GM19025 (cell line): ENCODE data around the gene MAST2.
"Not testable (repeated sequence)": the region's sequence is repeated elsewhere in the genome, so short reads cannot be mapped to it uniquely, and the experiment has no call there.

Experiments
- ATAC-seq: cut with Tn5 transposase; IDR thresholded peaks from one replicate; pipeline ENCODE4 v1.9.1; 2021; ENCODE audit warnings: mild to moderate bottlenecking, low read depth, moderate library complexity; ENCODE audit not compliant: unreplicated experiment

Gene MAST2

DNA sequence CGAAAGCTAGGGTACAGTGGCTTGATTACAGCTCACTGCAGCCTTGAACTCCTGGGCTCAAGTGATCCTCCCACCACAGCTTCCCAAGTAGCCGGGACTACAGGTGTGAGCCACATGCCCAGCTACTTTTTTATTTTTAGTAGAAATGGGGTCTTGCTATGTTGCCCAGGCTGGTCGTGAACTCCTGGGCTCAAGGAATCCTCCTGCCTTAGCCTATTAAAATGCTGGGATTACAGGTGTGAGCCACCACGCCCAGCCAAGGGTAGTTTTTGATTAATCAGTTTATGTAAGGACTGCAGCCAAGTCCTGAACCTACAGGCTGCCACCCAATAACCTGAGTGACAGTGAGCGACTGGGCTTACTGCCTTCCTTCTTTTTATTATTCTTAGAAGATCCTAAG, 240.7 kb downstream of the MAST2 start:
- no peak for ATAC-seq

DNA sequence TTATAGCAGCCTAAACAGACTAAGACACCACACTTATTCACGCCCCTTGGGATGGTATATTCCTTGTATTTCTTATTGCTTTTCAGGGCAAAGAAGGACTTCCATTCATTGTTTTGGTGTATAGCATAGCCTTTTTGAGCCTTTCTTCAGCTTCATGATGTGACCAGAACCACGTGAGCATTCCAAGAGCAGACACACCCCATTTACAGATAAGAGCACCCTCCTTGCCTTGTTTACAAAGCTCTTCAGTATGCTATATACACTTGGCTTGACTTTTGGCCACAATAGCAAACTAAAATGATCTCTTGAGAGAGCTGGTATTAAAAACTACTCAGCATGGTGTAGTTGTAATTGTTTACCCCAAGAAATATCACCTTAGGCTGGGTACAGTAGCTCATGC, 250.3 kb downstream of the MAST2 start:
- ATAC-seq: no peak

DNA sequence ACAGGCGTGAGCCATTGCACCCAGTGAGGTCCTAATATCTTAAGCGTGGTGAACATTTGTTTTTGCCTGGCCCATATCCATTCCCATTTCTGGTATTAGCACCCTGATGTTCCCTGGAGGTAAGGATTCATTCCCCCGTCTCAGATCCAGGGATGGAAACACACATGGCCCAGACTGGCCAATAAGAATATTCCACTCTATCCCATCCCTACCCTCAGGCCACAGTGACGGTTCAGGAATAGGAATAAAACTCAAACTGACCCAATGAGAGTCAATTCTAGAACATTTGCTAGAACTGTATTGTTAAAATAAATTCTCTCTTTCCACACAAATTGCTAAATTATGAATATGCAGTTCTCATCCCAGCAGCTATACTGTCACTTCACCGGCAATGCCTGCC, 252.9 kb downstream of the MAST2 start:
- no peak for ATAC-seq

DNA sequence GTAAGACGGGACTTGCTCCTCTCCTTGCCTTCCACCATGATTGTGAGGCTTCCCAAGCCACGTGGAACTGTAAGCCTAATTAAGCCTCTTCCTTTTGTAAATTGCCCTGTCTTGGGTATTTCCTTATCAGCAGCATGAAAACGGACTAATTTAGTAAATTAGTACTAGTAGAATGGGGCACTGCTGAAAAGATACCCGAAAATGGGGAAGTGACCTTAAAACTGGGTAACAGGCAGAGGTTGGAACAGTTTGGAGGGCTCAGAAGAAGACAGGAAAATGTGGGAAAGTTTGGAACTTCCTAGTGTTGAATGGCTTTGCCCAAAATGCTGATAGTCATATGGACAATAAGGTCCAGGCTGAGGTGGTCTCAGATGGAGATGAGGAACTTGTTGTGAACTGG, 253.8 kb downstream of the MAST2 start:
- ATAC-seq: not testable (repeated sequence)

DNA sequence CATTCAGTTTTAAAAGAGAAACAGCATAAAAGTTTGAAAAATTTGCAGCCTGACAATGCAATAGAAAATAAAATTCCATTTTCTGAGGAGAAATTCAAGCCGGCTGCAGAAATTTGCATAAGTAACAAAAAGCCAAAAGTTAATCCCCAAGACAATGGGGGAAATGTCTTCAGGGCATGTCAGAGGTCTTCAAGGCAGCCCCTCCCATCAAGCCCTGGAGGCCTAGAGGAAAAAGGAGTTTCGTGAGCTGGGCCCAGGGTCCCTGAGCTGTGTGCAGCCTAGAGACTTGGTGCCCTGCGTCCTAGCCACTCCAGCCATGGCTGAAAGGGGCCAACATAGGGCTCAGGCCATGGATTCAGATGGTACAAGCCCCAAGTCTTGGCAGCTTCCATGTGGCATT, 254.4 kb downstream of the MAST2 start:
- ATAC-seq: no peak

DNA sequence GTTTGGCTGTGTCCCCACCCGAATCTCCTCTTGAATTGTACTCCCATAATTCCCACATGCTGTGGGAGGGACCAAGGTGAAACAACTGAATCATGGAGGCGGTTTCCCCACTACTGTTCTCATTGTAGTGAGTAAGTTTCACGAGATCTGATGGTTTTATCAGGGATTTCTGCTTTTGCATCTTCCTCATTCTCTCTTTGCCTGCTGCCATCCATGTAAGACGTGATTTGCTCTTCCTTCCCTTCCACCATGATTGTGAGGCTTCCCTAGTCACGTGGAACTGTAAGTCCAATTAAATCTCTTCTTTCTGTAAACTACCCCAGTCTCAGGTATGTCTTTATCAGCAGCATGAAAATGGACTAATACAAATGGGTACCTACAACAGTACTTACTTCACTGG, 255.5 kb downstream of the MAST2 start:
- ATAC-seq: no peak

DNA sequence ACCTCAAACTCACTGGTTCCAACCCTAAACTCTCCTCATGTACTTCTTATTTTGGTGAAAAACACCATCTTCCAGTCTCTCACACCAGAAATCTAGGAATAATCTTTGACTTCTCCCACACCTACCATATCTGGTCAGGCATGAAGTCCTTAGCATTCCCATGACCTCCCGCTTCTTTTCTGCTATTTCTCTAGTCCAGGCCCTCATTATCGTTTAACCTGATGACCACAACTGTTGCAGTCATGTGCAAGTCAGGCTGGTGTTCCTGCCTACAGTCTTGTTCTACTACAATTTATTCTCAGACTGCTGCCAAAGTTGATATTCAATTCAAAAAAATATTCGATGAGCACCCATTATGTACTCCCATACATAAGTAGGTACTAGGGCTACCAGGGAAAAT, 257.7 kb downstream of the MAST2 start:
- ATAC-seq: no peak

DNA sequence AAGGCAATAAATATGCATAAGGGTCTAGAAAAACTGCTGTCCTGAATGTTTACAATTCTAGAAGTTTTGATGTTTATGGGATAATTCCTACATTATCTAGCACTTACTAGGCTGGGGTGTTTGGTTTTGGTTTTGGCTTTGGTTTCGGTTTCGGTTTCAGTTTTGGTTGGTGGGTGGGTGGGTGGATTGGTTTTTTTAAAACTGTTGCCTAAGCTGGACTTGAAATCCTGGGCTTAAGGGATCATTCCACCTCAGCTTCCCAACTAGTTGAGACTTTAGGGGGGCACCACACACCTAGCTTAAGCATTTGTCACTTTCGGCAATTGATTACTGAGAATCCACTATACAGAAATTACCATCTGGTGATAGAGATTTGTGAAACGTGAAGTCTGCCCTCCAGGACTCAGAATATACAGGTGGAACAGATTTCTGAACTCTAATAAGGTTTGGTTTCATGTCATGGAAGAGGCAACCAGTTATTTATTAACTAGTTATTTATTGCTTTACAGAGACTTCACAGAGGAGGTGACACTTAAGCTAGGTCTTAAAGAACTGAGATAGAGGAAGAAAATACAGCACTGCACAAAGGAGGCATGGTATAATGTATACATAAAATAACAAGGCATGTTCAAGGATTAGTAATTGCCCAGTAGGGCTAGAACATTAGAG, 259.4 kb downstream of the MAST2 start:
- ATAC-seq: peak; percentile 51

DNA sequence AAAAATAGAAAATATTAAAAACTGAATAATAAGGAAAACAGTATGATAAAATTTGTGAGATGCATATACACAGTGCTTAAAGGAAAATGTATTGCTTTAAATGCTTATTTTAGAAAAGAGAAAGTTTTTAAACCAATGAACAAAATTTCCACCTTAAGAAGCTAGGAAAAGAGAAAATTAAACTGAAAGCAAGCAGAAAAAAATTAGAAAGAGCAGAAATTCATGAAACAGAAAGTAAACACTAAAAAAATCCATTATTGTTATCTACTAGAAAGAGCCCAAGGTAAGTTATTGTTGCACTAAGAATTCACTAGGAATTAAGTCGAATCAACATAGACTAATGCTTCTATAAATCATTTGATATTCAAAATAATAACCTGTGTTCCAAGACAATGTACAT, 261.3 kb downstream of the MAST2 start:
- ATAC-seq: no peak

DNA sequence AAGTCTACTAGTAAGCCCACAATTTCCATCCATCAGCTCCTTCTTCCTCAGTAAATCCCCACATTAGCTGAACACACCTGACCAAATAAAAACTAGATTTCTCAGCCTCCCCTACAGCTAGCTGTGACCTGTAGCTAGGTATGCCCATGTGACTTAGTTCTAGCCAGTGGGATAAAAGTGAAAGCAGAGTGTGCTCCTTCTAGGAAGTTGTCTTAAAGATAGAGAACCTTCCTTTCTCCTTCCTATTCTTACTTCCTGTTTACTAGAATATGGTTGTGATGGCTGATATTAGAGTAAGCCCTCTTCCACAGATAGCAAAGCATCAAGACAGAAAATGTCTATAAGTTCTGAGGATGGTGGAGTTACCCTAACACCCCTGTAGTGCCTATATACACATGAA, 262.0 kb downstream of the MAST2 start:
- ATAC-seq: no peak

DNA sequence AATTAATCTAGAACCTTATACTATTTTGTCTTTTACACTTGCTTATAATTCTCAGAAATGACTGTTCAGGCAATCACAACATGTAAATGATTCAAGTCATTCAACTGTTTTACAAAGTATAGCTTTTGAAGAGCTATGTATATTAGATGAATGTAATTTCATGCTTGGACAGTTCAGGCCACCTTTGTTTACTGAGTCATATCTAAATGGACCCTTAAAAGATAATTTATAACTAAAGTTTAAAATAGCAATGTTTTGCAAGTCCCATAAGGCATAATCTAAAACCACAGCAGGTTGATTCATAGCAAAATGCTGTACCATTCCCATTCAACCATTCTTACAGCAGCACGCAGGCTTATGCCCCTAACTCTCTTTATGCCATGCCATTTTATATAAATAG, 264.2 kb downstream of the MAST2 start:
- ATAC-seq: no peak

DNA sequence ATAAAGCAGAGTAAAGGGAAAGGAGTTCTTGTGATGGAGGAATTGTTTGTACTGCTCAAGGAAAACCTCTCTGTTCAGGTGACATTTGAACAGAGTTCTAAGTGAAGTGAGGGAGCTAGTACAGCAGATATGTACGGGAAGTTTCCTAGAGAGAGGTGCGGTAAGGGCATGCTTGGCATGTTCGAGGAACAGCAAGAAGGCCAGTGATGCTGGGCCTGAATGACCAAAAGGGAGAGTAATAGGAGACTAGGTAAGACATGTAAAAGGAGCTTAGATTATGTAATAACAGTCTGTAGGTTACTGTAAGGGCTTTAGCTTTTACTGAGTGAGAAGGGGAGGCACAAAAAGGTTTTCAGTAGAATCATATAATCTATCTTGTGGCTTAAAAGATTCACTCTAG, 265.1 kb downstream of the MAST2 start:
- ATAC-seq: no peak

DNA sequence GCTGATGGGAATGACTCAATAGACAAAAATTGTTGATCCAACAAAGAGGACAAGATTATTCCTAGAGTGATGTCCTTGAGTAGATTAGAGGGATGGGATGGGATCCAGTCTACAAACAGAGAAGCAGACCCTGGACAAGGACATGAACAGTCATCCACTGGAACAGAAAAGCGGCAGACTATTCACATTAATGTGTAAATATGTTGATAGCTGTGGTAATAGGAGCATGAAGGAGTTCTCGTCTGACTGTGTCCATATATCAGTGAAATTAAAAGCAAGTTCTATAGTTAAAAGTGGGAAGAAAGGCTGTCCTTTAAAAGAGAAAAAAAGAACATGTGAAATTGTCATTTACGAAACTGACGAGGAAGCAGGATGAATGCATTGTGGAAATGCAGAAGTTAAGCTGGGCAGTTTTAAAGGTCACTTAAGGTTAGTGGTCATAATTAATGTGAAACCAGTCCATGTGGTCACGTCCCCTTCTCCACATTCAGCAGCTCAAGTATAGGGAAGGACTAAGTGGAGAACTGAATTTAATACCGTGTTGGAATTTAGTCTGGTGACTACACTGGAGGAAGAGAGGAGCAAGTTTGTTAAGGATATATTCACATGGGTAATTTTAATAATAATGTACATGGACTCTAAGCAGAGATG, 266.9 kb downstream of the MAST2 start:
- no peak for ATAC-seq

DNA sequence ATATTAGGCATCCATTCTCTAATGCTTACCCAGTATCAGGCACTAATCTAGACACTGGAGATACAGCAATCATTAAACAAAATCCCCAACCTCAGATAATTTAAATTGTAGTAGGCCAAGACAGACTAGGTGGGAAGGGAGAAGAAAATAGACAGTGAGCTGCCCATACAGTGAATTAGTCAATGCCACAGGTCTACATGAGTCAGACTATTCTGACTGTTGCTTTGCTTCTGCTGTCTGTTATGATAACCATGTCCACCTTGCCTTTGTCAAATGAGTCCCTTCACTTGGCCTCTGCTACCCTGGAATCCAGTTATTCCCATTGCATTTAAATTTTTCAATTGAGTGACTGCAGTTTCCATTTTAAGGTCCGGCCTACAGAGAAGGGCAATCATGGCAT, 269.6 kb downstream of the MAST2 start:
- ATAC-seq: no peak

DNA sequence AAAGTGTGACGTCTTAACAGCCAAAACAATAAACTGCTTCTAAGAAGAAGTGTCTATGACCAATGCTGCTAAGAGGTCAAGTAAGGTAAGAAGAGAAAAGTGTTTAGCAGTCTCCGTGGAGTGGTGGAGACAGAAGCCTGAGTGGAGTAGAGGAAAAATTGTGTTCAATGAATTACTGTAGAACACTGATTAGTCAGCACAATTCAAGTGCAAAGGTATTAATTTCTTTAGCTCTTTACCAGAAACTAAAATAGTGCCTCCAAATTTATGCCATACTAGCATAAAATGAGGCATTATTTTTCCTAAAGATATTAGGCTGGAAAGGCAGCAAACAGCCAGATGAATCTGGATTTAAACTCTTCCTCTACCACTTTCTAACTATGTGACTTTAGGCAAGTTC, 272.9 kb downstream of the MAST2 start:
- no peak for ATAC-seq

DNA sequence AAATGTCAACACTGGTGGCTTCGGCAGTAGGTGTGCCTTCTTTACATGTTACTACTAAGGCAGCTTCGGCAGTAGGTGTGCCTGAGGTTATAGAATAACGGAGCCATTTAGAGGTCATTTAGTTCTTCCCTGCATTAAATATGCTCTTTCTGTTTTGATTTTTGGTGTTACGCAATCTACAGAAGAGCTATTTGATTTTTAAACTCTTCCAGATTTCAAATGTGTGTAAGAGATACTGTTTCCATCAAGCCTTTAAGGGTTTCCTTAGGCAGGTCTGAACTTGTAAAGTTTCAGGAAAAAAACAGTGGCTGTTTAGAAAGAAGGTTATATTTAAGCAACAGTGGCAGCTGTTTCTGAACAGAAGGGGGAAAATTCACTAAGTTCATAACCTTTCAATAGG, 274.2 kb downstream of the MAST2 start:
- no peak for ATAC-seq

DNA sequence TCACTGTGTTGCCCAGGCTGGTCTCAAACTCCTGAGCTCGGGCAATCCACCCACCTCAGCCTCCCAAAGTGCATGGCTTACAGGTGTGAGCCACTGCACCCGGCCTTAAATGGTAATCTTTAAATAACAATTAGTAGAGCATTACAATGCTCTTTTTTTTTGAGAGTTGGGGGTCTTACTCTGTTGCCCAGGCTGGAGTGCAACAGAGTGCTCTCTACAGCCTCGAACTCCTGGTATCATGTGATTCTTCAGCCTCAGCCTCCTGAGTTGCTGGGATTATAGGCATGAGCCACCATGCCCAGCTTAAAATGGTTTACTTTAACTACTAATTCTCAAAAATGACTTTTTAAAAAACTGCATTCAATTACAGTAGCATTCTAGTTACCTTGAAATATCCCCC, 276.8 kb downstream of the MAST2 start:
- no peak for ATAC-seq

DNA sequence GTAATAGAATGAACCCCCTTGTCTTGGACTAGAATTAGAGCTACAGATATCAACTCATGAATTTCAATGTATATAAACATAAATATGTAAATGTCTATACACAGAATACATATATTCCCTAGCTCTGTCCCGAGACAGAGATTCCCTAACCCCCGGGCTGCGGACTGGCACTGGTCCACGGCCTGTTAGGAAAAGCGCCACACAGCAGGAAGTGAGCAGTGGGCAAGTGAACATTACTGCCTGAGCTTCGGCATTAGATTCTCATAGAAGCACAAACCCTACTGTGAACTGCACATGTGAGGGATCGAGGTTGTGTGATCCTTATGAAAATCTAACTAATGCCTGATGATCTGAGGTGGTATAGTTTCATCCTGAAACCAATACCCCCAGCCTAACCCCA, 277.8 kb downstream of the MAST2 start:
- no peak for ATAC-seq

DNA sequence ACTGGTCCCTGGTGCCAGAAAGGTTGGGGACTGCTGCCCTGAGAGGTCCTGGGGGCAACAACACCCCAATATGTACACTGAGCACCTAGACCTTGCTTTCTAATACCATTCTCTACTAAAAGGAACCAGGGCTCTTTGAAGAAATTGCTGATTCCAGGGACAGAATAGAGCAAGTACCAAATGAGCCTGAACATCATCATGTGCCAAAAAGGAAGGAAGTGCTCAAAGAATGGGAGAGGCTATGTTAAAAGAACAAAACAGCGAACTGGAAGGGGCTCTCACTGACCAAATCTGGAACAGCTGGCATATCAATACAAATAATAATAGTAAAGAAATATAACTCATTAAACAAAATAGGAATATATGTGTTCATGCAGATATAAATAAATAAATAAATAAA, 278.2 kb downstream of the MAST2 start:
- ATAC-seq: no peak

DNA sequence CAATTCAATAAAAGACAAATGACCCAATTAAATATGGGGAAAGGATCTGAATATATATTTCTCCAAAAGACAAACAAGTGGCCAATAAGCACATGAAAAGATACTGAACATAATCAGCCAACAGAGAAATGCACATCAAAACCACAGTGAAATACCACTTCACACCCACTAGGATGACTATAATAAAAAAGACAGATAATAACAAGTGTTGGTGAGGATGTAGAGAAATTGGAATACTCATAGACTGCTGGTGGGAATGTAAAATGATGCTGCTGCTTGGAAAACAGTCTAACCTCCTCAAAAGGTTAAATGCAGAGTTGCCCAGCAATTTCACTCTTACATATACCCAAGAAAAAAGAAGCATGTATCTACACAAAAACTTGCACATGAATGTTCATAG, 280.2 kb downstream of the MAST2 start:
- no peak for ATAC-seq

DNA sequence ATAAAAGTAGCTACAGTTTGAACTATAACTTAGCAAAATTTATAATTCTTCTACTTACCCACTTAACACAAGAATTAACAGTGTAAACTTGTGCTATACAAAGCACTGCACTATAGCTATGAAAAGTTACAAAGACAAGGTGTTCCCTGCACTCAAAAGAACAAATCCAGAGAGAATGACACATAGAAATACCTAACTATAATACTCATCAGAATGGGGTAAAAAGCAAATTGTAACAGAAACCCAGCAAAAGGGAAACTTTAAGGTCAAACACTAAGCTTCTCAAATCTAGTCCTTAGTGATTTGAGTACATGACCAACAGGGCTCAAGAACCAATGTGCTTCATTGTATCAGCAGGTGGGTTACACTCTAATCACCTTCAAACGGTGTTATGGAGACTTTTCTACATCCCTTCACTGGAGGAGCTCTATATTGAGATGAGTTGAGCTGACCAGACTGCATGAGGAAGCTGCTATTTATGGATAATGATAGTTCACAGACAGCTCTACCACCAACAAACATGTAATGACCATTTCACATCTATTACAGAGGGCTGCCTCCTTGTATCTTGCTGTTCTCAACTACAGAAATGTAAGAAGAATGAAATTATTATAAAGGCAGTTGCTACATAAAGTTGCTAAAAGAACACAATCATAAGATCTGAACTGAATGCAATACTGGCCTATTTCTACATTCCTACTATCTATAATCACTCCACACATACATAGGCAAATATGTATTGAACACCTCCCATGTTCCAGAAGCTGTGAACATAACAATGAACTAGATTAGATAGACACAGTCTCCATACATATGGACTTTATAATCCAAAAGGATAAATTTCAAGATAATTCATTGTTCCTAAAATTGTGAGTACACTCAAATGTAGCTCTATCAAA, 281.4 kb downstream of the MAST2 start:
- ATAC-seq: no peak
